Astrocyte of the cerebellum (primary cell): ENCODE results near the gene TTLL9.

Experiments
- DNase-seq: peaks from one replicate; pipeline ENCODE4 v3.0.0-alpha.2; 2011; ENCODE audit warnings: low read depth
- H3K4me3 ChIP-seq: 2 replicates; pipeline ENCODE4 v1.5.1; 2011; ENCODE audit warnings: mild to moderate bottlenecking, low read depth, low read length, moderate library complexity
- in situ Hi-C: cut with HindIII; loops from 2 replicates; pipeline ENCODE4 v1.10.0; 2017; ENCODE audit warnings: low sequenced_read_pairs
- TF ChIP-seq, protein P1 (sequence below): IDR thresholded peaks from 2 replicates; pipeline ENCODE4 v1.5.1; 2012; ENCODE audit warnings: low read length, low read depth, moderate library complexity, mild to moderate bottlenecking; ENCODE audit errors: missing control alignments

The TTLL9 gene

GRCh38 chr20:31987744-31988143, 117.3 kb downstream of the TTLL9 start:
- in situ Hi-C loops = no loop called here
- no peak overlapping the region for H3K4me3 ChIP-seq
- TF ChIP-seq, protein P1, sequence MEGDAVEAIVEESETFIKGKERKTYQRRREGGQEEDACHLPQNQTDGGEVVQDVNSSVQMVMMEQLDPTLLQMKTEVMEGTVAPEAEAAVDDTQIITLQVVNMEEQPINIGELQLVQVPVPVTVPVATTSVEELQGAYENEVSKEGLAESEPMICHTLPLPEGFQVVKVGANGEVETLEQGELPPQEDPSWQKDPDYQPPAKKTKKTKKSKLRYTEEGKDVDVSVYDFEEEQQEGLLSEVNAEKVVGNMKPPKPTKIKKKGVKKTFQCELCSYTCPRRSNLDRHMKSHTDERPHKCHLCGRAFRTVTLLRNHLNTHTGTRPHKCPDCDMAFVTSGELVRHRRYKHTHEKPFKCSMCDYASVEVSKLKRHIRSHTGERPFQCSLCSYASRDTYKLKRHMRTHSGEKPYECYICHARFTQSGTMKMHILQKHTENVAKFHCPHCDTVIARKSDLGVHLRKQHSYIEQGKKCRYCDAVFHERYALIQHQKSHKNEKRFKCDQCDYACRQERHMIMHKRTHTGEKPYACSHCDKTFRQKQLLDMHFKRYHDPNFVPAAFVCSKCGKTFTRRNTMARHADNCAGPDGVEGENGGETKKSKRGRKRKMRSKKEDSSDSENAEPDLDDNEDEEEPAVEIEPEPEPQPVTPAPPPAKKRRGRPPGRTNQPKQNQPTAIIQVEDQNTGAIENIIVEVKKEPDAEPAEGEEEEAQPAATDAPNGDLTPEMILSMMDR = no peak
- no peak for DNase-seq

GRCh38 chr20:31988430-31989015, 118.1 kb downstream of the TTLL9 start:
- TF ChIP-seq, protein P1 = no peak
- in situ Hi-C loops = no loop called here
- no peak for DNase-seq

DNA sequence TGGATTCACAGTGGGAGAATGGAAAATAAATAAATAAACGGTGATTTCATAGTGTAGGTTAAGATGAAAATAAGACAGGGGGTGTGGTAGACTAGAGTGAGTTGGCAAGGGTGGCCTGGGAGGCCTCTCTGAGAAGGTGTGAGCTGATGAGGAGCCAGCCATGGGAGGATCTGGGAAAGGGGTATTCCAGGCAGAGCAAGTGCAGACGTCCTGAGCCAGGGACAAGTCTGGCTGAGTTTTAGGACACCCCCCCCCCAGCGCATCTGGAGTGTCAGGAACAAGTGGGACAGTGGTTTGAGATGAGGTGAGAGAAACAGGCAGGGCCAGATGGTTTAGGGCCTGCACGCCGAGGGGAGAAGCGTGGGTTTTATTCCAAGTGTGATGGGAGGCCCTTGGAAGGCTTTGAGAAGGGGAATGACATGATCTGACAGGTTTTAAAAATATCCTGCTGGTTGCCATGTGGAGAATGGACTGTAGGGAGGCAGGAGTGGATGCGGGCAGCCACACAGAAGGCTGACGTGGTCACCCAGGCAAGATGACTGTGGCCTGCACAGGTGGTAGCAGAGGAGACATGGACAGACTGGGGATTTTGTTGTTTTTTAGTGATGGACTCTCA, 118.7 kb downstream of the TTLL9 start:
- in situ Hi-C loops = no loop called here
- no peak for DNase-seq
- TF ChIP-seq, protein P1 = no peak
- no peak overlapping the region for H3K4me3 ChIP-seq

More at GRCh38 chr20:31988430-31989015, 118.1 kb downstream of the TTLL9 start:
- H3K4me3 ChIP-seq = no peak overlapping the region

- TF ChIP-seq, protein P1 = no peak
- DNase-seq = peak; percentile 6
- no peak overlapping the region for H3K4me3 ChIP-seq
- in situ Hi-C loops = loop anchor here (5.0 kb wide), 1 partner anchor 73 kb away; no protein-coding TSS in a partner anchor
Observed at GRCh38 chr20:31990641-31991338, 120.4 kb downstream of the TTLL9 start.

- in situ Hi-C loops = loop anchor here (5.0 kb wide), 1 partner anchor 74 kb away; no protein-coding TSS in a partner anchor
- DNase-seq = no peak
- TF ChIP-seq, protein P1 = no peak
- H3K4me3 ChIP-seq = no peak overlapping the region
Observed at GRCh38 chr20:31991339-31991705, 120.9 kb downstream of the TTLL9 start.

DNA sequence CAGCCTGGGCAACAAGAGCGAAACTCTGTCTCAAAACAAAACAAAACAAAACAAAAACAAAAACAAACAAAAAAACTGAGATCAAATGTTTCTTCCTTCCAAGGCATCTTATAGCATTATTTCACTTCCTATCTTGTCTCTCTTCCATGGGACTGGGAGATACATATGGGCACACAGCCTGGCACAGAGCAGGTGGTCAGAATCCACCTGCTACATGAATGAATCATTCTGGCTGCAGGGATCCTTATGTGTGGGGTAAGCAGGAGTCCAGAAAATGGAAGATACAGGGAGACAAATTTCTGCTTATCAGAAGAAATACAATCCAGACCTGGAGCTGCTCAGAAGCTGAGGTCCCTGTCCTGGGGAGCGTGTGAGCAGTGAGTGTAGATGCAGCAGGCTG, 121.7 kb downstream of the TTLL9 start:
- TF ChIP-seq, protein P1 = no peak
- in situ Hi-C loops = loop anchor here (5.0 kb wide), 1 partner anchor 75 kb away; no protein-coding TSS in a partner anchor
- DNase-seq = no peak
- no peak overlapping the region for H3K4me3 ChIP-seq
